Measurements from ENCODE around the gene TNPO2.

- TF ChIP-seq CTCF (tag by site-specific recombination; IDR thresholded peaks at IDR 0.05): peak; percentile 24; the same call in 1 of the 2 replicates
- TF ChIP-seq ZNF292 (tag by site-specific recombination; IDR thresholded peaks at IDR 0.05; ENCODE audit: borderline replicate concordance, low read depth): no peak
- no peak for TF ChIP-seq ZNF747 (tag by site-specific recombination; IDR thresholded peaks at IDR 0.05)
- no peak for TF ChIP-seq ZNF350 (tag by site-specific recombination; IDR thresholded peaks at IDR 0.05)
- peak; percentile 82; the same call in 1 of the 2 replicates for TF ChIP-seq ZNF501 (tag by site-specific recombination; IDR thresholded peaks at IDR 0.05)
- TF ChIP-seq ZNF473 (tag by site-specific recombination; IDR thresholded peaks at IDR 0.05): no peak
- TF ChIP-seq TCF7L2 (IDR thresholded peaks at IDR 0.05; ENCODE audit: borderline replicate concordance, low read depth, low read length): no peak
- TF ChIP-seq KLF1 (tag by site-specific recombination; IDR thresholded peaks at IDR 0.05): 0 out of 2 replicates have a peak, but pooled peaks have one; percentile 11
- no peak; the same call in 1 of the 2 replicates for TF ChIP-seq ZNF561 (tag by site-specific recombination; IDR thresholded peaks at IDR 0.05; ENCODE audit: borderline replicate concordance)
- TF ChIP-seq KLF10 (tag by site-specific recombination; IDR thresholded peaks at IDR 0.05): peak; percentile 79; the same call in 1 of the 2 replicates
- TF ChIP-seq ZSCAN16 (tag by site-specific recombination; IDR thresholded peaks at IDR 0.05): no peak
- no peak for TF ChIP-seq ZNF133 (tag by site-specific recombination; IDR thresholded peaks at IDR 0.05)
- no peak for TF ChIP-seq ZNF654 (tag by site-specific recombination; IDR thresholded peaks at IDR 0.05; ENCODE audit: low read depth)
Observed at GRCh38 chr19:12696366-12697335, 27.1 kb downstream of the TNPO2 start, which contains the start of gene FBXW9.
